ENCODE results near the gene PSMA6.
"Not testable (repeated sequence)": the region's sequence is repeated elsewhere in the genome, so short reads cannot be mapped to it uniquely, and the experiment has no call there.

PSMA6 gene

DNA sequence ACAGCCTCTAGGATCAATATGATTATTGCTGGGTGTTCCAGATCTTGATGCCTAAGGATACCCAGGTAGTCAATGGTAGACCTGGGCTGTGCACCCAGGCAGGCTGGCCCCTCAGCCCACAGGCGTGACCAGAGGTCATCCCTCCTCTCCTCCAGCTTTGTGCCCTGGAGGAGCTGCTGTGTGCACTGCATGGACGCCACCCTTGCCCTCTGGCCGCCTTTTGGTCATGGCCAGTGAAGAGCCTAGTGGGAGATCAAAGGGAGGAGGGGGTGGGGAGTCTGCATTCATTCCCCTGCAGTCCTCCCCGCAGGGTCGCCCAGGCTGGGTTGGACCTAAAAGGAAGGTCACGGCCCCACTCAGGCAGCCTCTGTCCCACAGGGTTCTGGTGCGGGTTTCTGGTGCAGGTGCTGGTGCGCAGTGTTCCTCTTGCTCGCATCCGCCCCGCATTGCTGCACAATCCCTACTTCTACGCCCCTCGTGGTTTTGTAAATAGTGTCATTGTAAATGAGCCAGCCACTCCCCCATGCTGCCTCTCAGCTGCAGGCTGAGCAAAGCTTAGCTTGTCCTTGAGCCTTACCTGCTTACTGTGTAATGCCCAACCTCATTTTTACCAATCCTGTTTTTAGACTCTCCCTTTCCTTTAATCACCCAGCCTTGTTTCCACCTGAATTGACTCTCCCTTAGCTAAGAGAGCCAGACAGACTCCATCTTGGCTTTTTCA, 55.3 kb downstream of the PSMA6 start:
- no peak overlapping the region for H3K4me3 ChIP-seq (ENCODE audit: low read depth, low read length)
- peak; percentile 76 for DNase-seq (ENCODE audit: low read depth)
- TF ChIP-seq MYC (IDR thresholded peaks at IDR 0.05; ENCODE audit: low read depth, low read length) (peak; percentile 34; the same call in 1 of the 2 replicates), POLR2A (IDR thresholded peaks at IDR 0.05; ENCODE audit: extremely low read depth, insufficient read length) (no peak)
- TF ChIP-seq, protein P1, sequence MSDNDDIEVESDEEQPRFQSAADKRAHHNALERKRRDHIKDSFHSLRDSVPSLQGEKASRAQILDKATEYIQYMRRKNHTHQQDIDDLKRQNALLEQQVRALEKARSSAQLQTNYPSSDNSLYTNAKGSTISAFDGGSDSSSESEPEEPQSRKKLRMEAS (IDR thresholded peaks at IDR 0.05; ENCODE audit: low read depth, low read length) = peak; percentile 87

DNA sequence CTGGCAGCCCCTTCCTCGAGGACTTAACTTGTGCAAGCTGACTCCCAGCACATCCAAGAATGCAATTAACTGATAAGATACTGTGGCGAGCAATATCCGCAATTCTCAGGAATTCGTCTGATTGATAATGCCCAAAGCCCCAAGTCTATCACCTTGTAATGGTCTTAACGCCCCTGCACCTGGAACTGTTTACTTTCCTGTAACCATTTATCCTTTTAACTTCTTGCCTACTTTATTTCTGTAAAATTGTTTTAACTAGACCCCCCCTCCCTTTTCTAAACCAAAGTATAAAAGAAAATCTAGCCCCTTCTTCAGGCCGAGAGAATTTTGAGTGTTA, 55.8 kb downstream of the PSMA6 start:
- not testable (repeated sequence) for H3K4me3 ChIP-seq (ENCODE audit: low read depth, low read length); DNase-seq (ENCODE audit: low read depth)

DNA sequence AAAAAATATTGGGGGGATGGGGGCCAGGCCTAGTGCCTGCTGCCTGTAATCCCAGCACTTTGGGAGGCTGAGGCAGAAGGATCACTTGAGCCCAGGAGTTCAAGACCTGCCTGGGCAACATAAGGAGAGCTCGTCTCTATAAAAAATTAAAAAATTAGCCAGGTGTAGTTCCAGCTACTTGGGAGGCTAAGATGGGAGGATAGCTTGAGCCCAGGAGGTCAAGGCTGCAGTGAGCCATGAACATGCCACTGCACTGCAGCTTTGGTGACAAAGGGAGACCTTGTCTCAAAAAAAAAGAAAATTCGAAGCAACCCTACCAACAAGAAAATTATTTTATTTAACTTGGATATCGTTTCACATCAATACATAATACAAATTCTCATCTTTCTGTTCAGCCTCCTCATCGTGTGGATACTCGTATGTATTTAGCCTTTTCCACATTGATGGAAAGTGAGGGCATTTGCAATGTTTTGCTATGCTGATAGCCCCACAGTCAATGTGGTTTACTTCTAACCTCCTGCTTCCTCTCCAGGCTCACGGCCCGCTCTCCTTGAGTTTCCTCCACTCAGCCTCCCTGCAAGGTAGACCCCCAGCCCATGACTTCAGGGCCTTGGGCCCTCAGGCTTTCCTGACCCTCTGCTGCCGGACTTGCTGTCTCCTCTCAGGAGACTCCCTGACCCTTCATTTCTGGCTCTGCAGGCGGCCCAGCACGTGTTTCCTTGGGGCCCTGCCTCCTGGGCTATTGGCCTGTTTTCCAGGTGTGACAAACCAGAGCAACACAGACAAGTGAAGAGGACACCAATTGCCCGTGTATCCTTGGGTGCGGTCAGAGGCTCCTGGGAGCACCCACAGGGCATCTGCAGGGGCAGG, 57.5 kb downstream of the PSMA6 start:
- TF ChIP-seq, protein P2, sequence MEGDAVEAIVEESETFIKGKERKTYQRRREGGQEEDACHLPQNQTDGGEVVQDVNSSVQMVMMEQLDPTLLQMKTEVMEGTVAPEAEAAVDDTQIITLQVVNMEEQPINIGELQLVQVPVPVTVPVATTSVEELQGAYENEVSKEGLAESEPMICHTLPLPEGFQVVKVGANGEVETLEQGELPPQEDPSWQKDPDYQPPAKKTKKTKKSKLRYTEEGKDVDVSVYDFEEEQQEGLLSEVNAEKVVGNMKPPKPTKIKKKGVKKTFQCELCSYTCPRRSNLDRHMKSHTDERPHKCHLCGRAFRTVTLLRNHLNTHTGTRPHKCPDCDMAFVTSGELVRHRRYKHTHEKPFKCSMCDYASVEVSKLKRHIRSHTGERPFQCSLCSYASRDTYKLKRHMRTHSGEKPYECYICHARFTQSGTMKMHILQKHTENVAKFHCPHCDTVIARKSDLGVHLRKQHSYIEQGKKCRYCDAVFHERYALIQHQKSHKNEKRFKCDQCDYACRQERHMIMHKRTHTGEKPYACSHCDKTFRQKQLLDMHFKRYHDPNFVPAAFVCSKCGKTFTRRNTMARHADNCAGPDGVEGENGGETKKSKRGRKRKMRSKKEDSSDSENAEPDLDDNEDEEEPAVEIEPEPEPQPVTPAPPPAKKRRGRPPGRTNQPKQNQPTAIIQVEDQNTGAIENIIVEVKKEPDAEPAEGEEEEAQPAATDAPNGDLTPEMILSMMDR (IDR thresholded peaks at IDR 0.05; ENCODE audit: low read depth, low read length) = no peak
- no peak for TF ChIP-seq MYC (IDR thresholded peaks at IDR 0.05; ENCODE audit: low read depth, low read length)
- TF ChIP-seq, protein P1 (IDR thresholded peaks at IDR 0.05; ENCODE audit: low read depth, low read length) = no peak
- H3K4me3 ChIP-seq (ENCODE audit: low read depth, low read length) = no peak overlapping the region
- no peak for DNase-seq (ENCODE audit: low read depth)

DNA sequence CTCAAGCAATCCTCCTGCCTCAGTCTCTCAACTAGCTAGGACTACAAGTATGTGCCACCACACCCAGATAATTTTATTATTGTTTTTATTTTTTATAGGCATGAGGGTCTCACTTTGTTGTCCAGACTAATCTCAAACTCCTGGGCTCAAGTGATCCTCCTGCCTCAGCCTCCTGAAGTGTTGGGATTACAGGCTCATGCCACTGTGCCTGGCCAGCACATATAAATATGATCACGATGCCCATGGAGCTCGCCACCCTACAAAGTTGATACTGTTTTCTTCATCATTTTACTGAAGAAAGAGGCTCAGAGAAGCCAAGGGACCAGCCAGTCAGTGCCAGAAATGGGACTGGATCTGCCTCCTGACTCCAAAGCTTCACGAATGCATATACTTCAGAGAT, 59.3 kb downstream of the PSMA6 start:
- no peak for DNase-seq (ENCODE audit: low read depth)
- TF ChIP-seq, protein P1 (IDR thresholded peaks at IDR 0.05; ENCODE audit: low read depth, low read length) = no peak
- TF ChIP-seq, protein P2 (IDR thresholded peaks at IDR 0.05; ENCODE audit: low read depth, low read length) = no peak
- no peak for TF ChIP-seq MYC (IDR thresholded peaks at IDR 0.05; ENCODE audit: low read depth, low read length)
- no peak overlapping the region for H3K4me3 ChIP-seq (ENCODE audit: low read depth, low read length)

DNA sequence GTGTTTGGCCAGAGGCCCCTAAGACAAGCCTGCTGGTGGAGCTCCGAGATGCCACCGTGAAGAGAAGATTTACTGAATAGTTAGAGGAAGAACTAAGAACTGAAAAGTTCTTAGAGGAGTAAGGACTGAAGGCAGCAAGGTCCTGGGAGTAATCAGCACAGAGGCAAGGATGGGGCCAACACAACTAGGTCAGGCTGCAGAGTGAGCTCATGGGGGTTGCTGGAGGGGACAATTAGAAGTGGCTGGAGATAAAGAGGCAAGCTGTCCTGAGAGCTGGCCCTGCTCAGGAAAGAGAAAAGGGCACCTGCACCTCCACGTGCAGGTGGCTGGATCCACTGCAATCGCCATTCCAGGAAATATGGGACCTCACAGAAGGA, 59.7 kb downstream of the PSMA6 start:
- TF ChIP-seq, protein P2 (IDR thresholded peaks at IDR 0.05; ENCODE audit: low read depth, low read length) = no peak
- TF ChIP-seq, protein P1 (IDR thresholded peaks at IDR 0.05; ENCODE audit: low read depth, low read length) = no peak
- TF ChIP-seq POLR2A (IDR thresholded peaks at IDR 0.05; ENCODE audit: extremely low read depth, insufficient read length) = no peak
- TF ChIP-seq MYC (IDR thresholded peaks at IDR 0.05; ENCODE audit: low read depth, low read length) = no peak
- no peak for DNase-seq (ENCODE audit: low read depth)
- H3K4me3 ChIP-seq (ENCODE audit: low read depth, low read length) = no peak overlapping the region

DNA sequence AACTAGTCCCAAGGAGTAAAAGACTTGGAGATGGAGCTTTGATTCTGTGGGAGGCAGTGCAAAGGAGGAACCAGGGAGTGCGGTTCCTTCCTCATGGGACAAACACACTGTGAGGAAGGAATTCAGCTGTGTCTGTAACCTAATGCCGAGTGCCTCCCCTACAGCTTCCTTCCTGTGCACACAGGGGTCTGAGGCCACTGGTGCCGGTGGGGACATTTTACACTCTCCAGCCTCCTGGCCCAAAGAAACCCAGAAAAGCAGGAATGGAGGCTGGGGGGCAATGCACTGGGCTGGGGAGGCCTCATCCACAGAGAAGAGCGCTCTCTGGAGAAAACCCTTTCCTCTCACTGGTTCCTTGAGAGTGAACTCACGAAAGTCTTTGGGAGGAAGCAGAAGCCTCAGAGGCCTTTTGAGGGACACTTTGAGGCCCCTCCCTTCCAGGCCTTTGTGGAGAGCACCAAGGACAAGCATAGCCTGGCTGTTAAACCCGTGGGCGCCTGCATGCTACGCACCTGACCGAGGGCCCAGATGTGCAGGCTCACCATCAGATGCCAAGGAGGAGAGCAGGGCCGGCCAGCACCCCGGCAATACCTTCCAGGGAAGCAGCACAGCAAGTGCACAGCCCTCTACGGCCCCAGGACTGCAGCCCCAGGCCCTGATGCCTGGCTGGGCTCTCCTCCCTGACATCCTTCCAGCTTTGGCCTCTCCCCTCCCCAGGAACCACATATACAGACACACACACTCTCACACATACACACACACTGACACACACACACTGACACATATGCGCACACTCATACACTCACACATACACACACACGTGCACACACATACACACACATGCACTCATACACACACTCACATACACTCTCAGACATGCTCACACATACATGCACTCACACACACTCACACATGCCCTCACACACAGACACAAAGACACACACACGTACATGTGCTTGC, 60.4 kb downstream of the PSMA6 start:
- TF ChIP-seq MYC (IDR thresholded peaks at IDR 0.05; ENCODE audit: low read depth, low read length) (peak; percentile 50), POLR2A (IDR thresholded peaks at IDR 0.05; ENCODE audit: extremely low read depth, insufficient read length) (no peak)
- TF ChIP-seq, protein P1 (IDR thresholded peaks at IDR 0.05; ENCODE audit: low read depth, low read length) = no peak
- TF ChIP-seq, protein P2 (IDR thresholded peaks at IDR 0.05; ENCODE audit: low read depth, low read length) = no peak
- no peak overlapping the region for H3K4me3 ChIP-seq (ENCODE audit: low read depth, low read length)
- DNase-seq (ENCODE audit: low read depth) = peak; percentile 76

Data from NB4 (cell line).